Adrenal gland (tissue), 5 donors: ENCODE data around the gene TNFSF9.

Experiments
- CTCF ChIP-seq, 6 experiments: fragments of 450-650 bp in 4 of 6; fragments of 200-600 bp in 2 of 6; sonication (generic) in 1 of 6; IDR thresholded peaks; 1 replicate in 5 of 6; 2 replicates in 1 of 6; pipeline versions ENCODE4 v1.5.1 to v1.8.0; 2016 to 2021; ENCODE audit warnings: antibody characterized with exemption in 6 of 6, mild to moderate bottlenecking in 2 of 6, moderate library complexity in 1 of 6
- POLR2A ChIP-seq, 2 donors: fragments of 450-650 bp; IDR thresholded peaks; one replicate each; pipeline ENCODE4 v1.6.1; 2017; ENCODE audit warnings: antibody characterized with exemption in 2 of 2, mild to moderate bottlenecking in 2 of 2, moderate library complexity in 1 of 2
- donor health status: DM: no; HTN: no; CAD: no.

GRCh38 chr19:6579450-6580178, 48.8 kb downstream of the TNFSF9 start:
- TF ChIP-seq POLR2A (IDR thresholded peaks at IDR 0.05): no peak
- no peak for TF ChIP-seq CTCF (IDR thresholded peaks at IDR 0.05)
